Neuron (in vitro differentiated cells): ENCODE data around the gene SPTBN1.

Experiments
- H2AFZ ChIP-seq: one replicate; pipeline ENCODE4 v1.6.1; 2013; ENCODE audit warnings: low read depth, mild to moderate bottlenecking, inconsistent platforms, low read length, moderate library complexity
- H3K27me3 ChIP-seq: one replicate; pipeline ENCODE4 v1.6.1; 2013; ENCODE audit warnings: low read length; ENCODE audit not compliant: insufficient read depth
- H3K36me3 ChIP-seq: one replicate; pipeline ENCODE4 v1.6.1; 2013; ENCODE audit warnings: low read length; ENCODE audit not compliant: insufficient read depth
- H3K4me1 ChIP-seq: one replicate; pipeline ENCODE4 v1.6.1; 2013; ENCODE audit warnings: low read length; ENCODE audit not compliant: insufficient read depth
- H3K4me3 ChIP-seq: 2 replicates; pipeline ENCODE4 v1.5.1; 2013; ENCODE audit warnings: mild to moderate bottlenecking, low read length, moderate library complexity
- H3K9me3 ChIP-seq: one replicate; pipeline ENCODE4 v1.6.1; 2013; ENCODE audit warnings: low read length

The SPTBN1 gene

DNA sequence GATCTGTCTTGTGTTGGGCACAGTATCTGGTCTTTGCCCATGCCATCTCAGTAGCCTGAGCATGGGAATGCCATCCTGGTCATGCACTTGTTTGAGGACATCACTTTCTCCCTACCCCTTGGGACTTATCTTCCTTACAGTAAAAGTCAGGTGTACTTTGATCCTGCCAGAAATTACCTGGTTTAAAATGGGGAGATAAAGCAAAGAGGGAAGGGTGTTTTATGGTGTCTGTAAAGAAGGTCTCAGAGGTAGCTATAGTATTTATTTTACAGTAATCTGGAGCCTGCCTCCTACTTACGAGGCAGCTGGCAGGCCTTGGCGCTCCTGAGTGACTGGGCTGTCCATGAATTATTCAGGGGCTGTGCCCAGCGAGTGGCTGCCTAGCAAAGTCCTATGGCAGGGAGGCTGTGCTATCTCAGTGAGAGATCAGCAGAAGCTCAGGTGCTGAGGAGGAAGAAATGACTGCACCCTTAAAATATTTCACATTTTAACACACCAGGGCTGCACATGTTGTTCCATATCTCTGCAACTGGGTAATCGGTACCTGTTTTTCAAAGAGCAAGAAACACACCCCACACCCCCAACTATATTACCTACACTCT is 93.9 kb downstream of the SPTBN1 start:
- Histone ChIP-seq H3K4me3 (no peak overlapping the region), H3K4me1 (no peaks in the 10 kb centered on the region), H3K27me3 (no peaks in the 10 kb centered on the region), H3K36me3 (no peaks in the 10 kb centered on the region), H2AFZ (no peak overlapping the region), H3K9me3 (no peaks in the 10 kb centered on the region)

DNA sequence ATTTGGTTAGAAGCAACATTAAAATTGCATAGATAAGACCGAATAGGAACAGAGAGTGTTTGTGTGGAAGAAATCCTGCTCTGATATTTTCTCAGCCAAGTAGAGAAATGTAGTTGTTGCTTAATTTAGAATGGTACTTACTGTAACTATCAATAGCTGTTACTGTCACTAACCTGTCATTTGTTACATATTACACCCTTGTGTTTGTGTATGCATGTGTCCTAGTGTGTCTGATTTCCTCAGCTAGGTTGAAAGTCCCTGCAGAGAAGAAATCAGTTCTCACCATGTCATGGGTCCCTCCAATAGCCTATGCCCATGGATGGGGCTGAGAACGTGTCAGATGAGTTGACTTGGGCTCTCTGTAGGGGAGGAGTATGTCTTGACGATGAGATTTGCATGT is 94.4 kb downstream of the SPTBN1 start:
- H3K4me1 ChIP-seq: no peaks in the 10 kb centered on the region
- H3K9me3 ChIP-seq: no peaks in the 10 kb centered on the region
- H3K27me3 ChIP-seq: no peaks in the 10 kb centered on the region
- H2AFZ ChIP-seq: no peak overlapping the region
- no peak overlapping the region for H3K4me3 ChIP-seq
- no peaks in the 10 kb centered on the region for H3K36me3 ChIP-seq

DNA sequence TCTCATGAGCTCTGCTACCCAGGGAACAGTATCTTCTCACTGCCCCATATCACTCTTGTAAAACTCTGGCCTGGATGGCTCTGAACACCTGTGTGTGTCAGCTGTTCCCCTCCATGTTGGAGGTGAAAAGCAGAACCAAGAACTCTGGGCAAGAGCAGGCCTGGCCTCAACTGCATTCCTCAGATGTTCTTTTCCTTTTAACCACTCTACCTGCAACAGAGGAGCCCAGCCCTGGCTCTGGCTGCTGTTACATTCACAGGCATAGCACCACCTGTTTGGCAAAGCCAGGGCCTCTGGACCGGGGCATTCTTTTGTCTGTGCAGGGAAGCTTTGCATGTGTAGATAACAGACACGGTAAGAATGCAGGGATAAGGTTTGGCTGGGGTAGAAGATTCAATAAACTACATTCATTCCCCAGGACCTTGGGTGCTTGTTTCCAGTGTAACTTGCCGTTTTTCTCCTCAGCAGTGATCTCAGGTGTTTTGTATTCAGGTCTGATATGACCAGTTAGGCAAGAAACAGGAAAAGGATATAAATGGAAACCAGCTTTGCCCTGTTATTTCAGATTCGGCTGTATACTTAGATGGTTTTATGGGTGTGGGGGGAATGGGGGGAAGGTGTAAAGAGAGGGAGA is 95.1 kb downstream of the SPTBN1 start:
- Histone ChIP-seq H3K4me3 (no peak overlapping the region), H3K36me3 (no peaks in the 10 kb centered on the region), H3K4me1 (no peaks in the 10 kb centered on the region), H2AFZ (no peak overlapping the region), H3K9me3 (no peaks in the 10 kb centered on the region), H3K27me3 (no peaks in the 10 kb centered on the region)

DNA sequence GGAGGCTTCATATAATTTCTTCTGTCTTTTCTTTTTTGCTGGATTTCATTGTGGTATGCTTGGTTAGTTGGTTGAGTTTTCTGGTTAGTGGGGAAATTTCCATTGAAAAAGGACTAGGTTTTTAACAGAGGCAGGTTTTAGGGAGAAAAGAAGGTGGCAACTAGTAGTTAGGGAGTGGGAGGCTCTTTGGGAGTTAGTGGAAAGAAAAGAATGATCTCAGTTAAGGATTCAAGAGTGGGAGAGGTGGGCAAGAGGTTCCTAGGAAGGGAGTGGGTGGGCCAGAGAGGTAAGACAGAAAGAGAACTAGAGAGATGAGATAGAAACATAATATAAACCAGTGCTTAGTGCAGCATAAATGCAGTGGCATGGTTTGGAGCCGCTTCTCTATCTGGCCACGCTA is 96.9 kb downstream of the SPTBN1 start:
- no peaks in the 10 kb centered on the region for H3K9me3 ChIP-seq
- peaks cover 12% of the 10 kb centered on the region for H3K4me1 ChIP-seq
- H3K27me3 ChIP-seq: no peaks in the 10 kb centered on the region
- H3K36me3 ChIP-seq: no peaks in the 10 kb centered on the region
- H2AFZ ChIP-seq: no peak overlapping the region
- H3K4me3 ChIP-seq: no peak overlapping the region

DNA sequence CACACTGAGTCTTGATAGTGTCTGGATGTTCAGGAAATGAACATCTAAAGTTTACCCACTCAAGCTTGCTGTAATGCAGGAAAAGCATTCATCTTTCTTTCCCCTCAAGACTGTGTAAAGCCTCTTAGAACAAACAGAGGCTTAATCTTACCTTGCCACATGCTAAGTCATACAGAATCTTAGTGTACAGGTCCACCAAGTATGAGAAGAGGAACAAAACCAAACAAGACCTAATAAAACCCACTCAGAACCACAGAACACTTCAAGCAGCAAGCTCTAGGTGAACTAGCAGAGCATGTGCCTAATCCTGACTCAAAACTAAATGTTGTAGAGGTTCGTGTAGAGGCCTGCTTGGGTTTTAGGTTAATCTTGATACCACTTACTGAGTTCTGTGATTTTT is 97.6 kb downstream of the SPTBN1 start:
- Histone ChIP-seq H3K4me3 (no peak overlapping the region), H3K4me1 (peaks cover 12% of the 10 kb centered on the region), H3K9me3 (no peaks in the 10 kb centered on the region), H3K36me3 (no peaks in the 10 kb centered on the region), H3K27me3 (no peaks in the 10 kb centered on the region), H2AFZ (no peak overlapping the region)

DNA sequence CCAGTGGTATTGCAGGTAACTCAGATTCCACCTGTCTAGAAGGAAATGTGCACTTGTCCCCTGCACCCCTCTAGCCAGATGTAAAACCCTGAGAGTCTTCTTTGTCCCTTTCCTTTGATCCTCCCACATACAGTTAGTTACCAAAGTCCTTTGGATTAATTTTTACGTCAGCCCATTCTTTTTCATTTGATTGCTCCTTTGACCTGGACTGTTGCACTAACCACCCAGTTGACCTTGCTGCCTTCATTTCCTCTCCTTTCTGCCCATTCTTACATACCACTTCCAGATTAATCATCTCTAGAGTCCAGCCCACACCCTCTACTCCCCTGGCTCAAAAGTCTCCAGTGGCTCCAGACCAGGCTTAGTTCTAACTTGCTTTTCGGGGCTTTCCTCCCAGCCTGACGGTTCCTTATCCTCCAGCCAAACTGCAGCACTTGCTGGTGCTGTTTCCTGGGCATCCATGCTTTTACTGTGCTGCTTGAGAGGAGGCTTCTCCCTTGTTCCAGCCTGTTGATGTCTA is 99.3 kb downstream of the SPTBN1 start:
- no peaks in the 10 kb centered on the region for H3K9me3 ChIP-seq
- H3K36me3 ChIP-seq: no peaks in the 10 kb centered on the region
- no peak overlapping the region for H2AFZ ChIP-seq
- H3K4me3 ChIP-seq: no peak overlapping the region
- H3K4me1 ChIP-seq: peaks cover 17% of the 10 kb centered on the region
- no peaks in the 10 kb centered on the region for H3K27me3 ChIP-seq

DNA sequence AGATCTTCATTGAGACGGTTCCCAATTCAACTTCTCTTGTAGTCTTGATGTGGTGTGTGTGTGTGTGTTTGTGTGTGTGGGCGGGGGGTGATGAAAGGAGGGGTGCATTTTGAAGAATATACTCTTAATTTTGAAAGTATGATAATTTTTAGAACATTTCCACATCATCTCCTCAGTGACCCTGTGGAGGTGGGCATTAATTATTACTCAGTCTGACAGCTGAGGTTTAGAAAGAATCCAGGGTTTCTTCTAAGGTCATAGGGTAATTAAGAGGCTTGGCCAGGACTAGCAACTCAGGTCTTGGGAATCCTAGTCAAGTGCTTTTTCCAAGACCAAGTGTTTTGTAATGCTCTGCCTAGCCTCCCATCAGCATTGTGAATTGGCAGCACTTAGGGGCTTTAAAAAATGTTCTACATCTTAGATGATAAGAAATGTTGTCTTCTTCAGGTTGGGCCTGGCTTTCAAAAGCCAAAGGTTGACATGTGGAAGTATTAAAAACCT is 100.5 kb downstream of the SPTBN1 start:
- H3K9me3 ChIP-seq: no peaks in the 10 kb centered on the region
- no peak overlapping the region for H3K4me3 ChIP-seq
- H3K4me1 ChIP-seq: peaks cover 24% of the 10 kb centered on the region
- H3K36me3 ChIP-seq: no peaks in the 10 kb centered on the region
- no peak overlapping the region for H2AFZ ChIP-seq
- H3K27me3 ChIP-seq: no peaks in the 10 kb centered on the region

DNA sequence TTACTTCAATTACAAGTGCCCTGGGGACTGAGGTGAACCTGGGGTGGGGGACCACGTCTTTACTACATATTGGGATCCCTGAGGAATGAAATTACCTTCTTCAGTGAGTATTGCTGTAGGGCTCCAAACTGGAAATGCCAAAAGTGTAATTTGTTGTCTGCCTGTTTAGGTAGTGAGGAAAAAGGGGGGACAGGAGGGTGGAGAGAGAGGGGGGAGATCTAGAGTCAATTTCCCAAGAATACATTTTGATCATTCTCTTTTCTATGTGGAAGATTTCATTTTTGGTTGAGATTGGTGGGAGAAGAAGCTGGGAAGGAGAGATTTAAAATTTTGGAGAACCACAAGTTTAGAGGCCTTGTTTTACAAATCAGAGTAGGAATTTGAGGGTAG is 101.1 kb downstream of the SPTBN1 start:
- no peaks in the 10 kb centered on the region for H3K9me3 ChIP-seq
- H3K36me3 ChIP-seq: no peaks in the 10 kb centered on the region
- H2AFZ ChIP-seq: peak overlapping the region; percentile 97
- H3K4me1 ChIP-seq: peaks cover 26% of the 10 kb centered on the region
- no peaks in the 10 kb centered on the region for H3K27me3 ChIP-seq
- peak overlapping the region; percentile 80 for H3K4me3 ChIP-seq

DNA sequence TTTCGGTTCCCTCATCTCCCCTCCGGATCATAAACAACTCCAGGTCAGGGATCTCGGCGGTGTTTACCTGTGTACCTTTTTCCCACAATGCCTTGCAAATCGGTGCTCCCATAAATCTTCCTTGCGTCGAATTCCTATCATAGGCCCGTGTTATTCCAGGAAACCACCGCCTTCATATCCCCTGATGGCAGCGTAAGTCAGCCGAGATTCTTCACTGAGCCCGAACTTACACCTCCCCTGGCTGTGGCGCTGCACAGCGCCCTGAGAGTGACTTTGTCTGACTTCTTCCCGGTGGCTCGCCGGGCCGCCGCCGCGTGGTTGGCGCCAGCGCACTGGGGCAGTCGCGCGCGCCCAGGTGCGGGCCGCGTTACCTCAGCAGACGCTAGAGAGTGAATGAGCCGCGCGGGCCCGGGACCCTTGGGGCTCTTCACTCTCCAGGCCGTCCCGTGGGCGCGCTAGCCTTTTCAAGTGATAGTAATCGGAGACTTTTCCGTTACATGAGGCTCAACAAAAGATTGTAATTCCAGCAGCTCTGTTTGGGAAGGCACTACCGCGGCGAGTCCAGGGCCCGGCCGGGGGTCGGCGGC is 101.6 kb downstream of the SPTBN1 start:
- Histone ChIP-seq H3K27me3 (no peaks in the 10 kb centered on the region), H3K9me3 (no peaks in the 10 kb centered on the region), H3K4me3 (peak overlapping the region; percentile 80), H3K36me3 (no peaks in the 10 kb centered on the region), H3K4me1 (peaks cover 26% of the 10 kb centered on the region), H2AFZ (peak overlapping the region; percentile 97)

DNA sequence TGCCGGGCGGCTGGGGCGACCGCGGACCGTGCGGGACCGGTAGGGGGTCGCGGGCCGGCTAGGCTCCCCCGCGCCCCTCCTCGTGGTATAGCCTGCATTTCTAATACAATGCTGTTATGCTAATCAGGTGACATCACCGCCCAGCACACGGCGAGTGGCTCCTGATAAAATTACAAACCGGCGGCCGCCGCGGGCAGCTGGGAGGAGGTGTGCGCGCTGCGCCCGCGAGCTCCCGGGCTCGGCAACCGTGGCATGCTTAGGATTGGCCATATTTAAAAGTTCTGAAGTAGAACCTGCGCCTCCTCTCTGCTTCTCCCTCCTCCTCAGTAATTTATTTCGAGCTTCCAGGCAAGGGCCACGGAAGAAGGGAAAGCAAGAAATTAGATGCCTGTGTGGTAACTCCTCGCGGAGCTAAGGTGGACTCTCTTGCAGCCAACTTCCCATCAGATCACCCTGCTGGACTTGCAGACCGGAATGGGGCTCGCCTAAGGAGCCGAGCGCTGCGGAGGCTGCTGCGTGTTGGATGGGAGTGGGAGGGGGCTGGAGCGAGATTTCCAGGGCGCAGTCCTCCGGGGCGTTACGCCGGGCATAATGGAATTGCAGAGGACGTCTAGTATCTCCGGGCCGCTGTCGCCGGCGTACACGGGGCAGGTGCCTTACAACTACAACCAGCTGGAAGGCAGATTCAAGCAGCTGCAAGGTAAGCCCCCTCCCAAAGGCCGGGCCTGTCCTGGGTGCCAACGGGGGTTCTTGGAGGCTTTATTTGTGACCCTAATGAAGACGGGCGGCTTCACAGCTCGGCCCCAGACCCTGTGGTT is 102.3 kb downstream of the SPTBN1 start:
- H3K4me1 ChIP-seq: peaks cover 26% of the 10 kb centered on the region
- H3K9me3 ChIP-seq: no peaks in the 10 kb centered on the region
- no peaks in the 10 kb centered on the region for H3K36me3 ChIP-seq
- no peaks in the 10 kb centered on the region for H3K27me3 ChIP-seq
- H2AFZ ChIP-seq: peak overlapping the region; percentile 97
- H3K4me3 ChIP-seq: peak overlapping the region; percentile 80

DNA sequence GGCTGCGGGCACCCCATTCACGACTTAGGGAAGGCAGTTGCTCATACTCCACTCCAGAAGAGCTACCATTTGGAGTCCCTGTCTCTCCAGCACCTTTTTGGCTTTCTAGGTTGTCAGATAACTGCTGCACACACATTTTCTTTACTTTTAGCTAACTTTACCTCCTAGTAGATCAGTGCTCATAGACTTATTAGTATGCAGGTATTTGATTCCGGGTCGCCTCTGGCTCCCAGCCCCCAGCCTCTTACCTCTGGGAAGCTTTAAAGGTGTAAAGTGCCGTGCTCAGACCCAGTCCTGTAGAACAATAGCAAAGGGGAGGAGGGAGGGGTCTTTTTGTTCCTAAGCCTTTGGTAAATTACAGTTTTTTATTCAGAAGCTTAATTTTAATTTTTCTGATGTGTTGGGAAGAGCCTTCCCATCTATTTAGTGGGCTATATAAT is 102.9 kb downstream of the SPTBN1 start:
- H3K4me1 ChIP-seq: peaks cover 26% of the 10 kb centered on the region
- no peaks in the 10 kb centered on the region for H3K36me3 ChIP-seq
- no peaks in the 10 kb centered on the region for H3K9me3 ChIP-seq
- peak overlapping the region; percentile 97 for H2AFZ ChIP-seq
- peak overlapping the region; percentile 80 for H3K4me3 ChIP-seq
- no peaks in the 10 kb centered on the region for H3K27me3 ChIP-seq

DNA sequence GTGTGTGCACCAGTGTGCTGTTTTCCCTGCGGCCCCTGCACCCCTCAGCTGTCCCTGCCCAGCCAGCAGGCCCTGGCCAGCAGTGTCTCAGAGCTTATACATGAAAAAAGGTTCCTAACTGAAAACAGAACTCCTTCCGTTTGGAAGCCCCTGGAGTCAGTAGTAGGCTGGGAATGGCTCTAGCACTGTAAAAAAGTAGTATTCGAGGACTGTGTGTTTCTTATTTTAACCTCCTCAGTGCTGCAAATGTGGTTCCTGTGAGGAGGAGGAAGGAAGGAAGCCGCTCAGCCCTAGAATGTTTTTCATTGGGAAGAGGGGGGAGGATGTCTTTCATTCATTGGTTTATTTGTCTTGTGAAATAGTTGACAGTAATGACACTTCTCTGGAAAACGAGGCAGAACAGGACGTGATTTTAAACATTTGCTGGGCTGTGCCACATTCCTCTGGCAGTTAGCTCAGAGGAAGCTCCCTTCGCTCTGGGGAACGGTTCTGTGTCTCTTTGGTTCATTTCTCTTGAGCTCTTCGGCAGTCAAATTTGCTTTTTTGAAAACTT is 103.5 kb downstream of the SPTBN1 start:
- H2AFZ ChIP-seq: peak overlapping the region; percentile 58
- peak overlapping the region; percentile 80 for H3K4me3 ChIP-seq
- H3K9me3 ChIP-seq: no peaks in the 10 kb centered on the region
- H3K27me3 ChIP-seq: no peaks in the 10 kb centered on the region
- no peaks in the 10 kb centered on the region for H3K36me3 ChIP-seq
- H3K4me1 ChIP-seq: peaks cover 26% of the 10 kb centered on the region
